ENCODE results near the gene PLA2G4B.

DNA sequence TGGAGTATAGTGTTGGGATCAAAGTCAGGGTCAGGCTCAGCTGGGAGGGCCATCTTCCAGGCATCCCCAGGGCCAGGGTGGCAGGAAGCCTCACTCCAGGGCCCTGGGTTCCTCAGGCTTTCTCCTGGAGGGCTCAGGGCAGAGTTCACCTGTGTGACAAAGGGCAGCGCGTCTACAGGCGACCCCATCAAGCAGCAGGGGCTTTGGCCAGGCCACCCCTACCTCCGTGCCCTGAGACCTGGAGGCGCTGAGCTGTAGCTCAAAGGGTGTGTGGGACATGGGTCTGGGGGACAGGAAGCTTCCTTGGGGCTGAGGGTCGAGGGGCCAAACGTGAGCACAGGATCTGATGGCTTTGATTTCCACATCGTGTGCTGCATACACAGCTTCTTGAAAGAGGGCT lies 42.4 kb downstream of the PLA2G4B start:
- TF ChIP-seq, protein P1, sequence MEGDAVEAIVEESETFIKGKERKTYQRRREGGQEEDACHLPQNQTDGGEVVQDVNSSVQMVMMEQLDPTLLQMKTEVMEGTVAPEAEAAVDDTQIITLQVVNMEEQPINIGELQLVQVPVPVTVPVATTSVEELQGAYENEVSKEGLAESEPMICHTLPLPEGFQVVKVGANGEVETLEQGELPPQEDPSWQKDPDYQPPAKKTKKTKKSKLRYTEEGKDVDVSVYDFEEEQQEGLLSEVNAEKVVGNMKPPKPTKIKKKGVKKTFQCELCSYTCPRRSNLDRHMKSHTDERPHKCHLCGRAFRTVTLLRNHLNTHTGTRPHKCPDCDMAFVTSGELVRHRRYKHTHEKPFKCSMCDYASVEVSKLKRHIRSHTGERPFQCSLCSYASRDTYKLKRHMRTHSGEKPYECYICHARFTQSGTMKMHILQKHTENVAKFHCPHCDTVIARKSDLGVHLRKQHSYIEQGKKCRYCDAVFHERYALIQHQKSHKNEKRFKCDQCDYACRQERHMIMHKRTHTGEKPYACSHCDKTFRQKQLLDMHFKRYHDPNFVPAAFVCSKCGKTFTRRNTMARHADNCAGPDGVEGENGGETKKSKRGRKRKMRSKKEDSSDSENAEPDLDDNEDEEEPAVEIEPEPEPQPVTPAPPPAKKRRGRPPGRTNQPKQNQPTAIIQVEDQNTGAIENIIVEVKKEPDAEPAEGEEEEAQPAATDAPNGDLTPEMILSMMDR (IDR thresholded peaks at IDR 0.05; ENCODE audit: low read depth, low read length): no peak
- no peak for TF ChIP-seq EZH2phosphoT487 (IDR thresholded peaks at IDR 0.05; ENCODE audit: low read depth)
